Uterus (tissue), 4 donors: ENCODE data around the gene NCOR1. TPM values are rescaled to one million over a fixed set of nuclear protein-coding genes. Genes with fewer than 3 reads are reported as not detected.
A peak's percentile ranks its signal among the peaks of the same experiment; 100 is the strongest.
"Not testable (repeated sequence)": the region's sequence is repeated elsewhere in the genome, so short reads cannot be mapped to it uniquely, and the experiment has no call there.

Source experiments
- DNase-seq, 2 donors: peaks; one replicate each; pipeline ENCODE4 v3.0.0-alpha.2; 2019 to 2020
- H3K27ac ChIP-seq, 2 donors: fragments of 200-600 bp; sonication (generic); 1 replicate in 1 of 2; 2 replicates in 1 of 2; pipeline ENCODE4 v1.5.1; 2016 to 2018
- H3K27me3 ChIP-seq, 2 donors: fragments of 200-600 bp; sonication (generic); one replicate each; pipeline ENCODE4 v1.5.1; 2018 to 2019; ENCODE audit warnings: control low read depth in 1 of 2
- H3K36me3 ChIP-seq, 2 donors: fragments of 200-600 bp; sonication (generic); one replicate each; pipeline ENCODE4 v1.5.1; 2019; ENCODE audit warnings: control low read depth in 1 of 2
- H3K4me1 ChIP-seq, 2 donors: fragments of 200-600 bp; sonication (generic); one replicate each; pipeline ENCODE4 v1.5.1; 2018 to 2019; ENCODE audit warnings: control low read depth in 1 of 2
- H3K4me3 ChIP-seq, 2 donors: fragments of 200-600 bp; sonication (generic); 1 replicate in 1 of 2; 2 replicates in 1 of 2; pipeline ENCODE4 v1.5.1; 2018 to 2019; ENCODE audit warnings: mild to moderate bottlenecking in 1 of 2
- H3K9me3 ChIP-seq, 2 donors: fragments of 200-600 bp; sonication (generic); one replicate each; pipeline ENCODE4 v1.5.1; 2019; ENCODE audit warnings: control low read depth in 1 of 2
- CTCF ChIP-seq, 4 experiments: fragments of 200-600 bp in 2 of 4; fragments of 450-650 bp in 2 of 4; sonication (generic) in 2 of 4; IDR thresholded peaks; one replicate each; pipeline ENCODE4 v1.5.1; 2016 to 2019; ENCODE audit warnings: antibody characterized with exemption in 4 of 4, mild to moderate bottlenecking in 2 of 4, moderate library complexity in 1 of 4
- POLR2A ChIP-seq, 2 donors: fragments of 450-650 bp; IDR thresholded peaks; one replicate each; pipeline ENCODE4 v1.6.1; 2016; ENCODE audit warnings: antibody characterized with exemption in 2 of 2, mild to moderate bottlenecking in 1 of 2, moderate library complexity in 1 of 2
- intact Hi-C: fragments of 100-400 bp; cut with DNase I; formaldehyde crosslinking; loops from one replicate; pipeline ENCODE4 v1.15.1; 2023; ENCODE audit warnings: low total_unique reads
- total RNA-seq, 4 donors: library from RNA; depleted of rRNA in 3 of 4; stranded (reverse); fragments of >200 nt in 3 of 4; gene quantifications; one replicate each; pipeline versions ENCODE4 v1.1.0 to v1.2.4, GENCODE V29; 2014 to 2023
- donor health status: DM: yes; HTN: yes; CAD: no.

Gene NCOR1
- total RNA-seq, 4 donors from 2014 or later: 117 to 195 (median 147) TPM

GRCh38 chr17:16232391-16232790 lies 17.1 kb upstream of the NCOR1 start:
- Histone ChIP-seq H3K4me3 (no peak overlapping the region), H3K27ac (no peak overlapping the region), H3K4me1 (no peaks in the 10 kb centered on the region), H3K9me3 (no peaks in the 10 kb centered on the region), H3K27me3 (no peaks in the 10 kb centered on the region), H3K36me3 (no peaks in the 10 kb centered on the region)
- intact Hi-C loops: no loop called here
- DNase-seq: no peak
- TF ChIP-seq POLR2A (IDR thresholded peaks at IDR 0.05): no peak
- TF ChIP-seq CTCF (IDR thresholded peaks at IDR 0.05): no peak

GRCh38 chr17:16229912-16230561 lies 14.7 kb upstream of the NCOR1 start:
- H3K4me1 ChIP-seq, H3K36me3 ChIP-seq, H3K4me3 ChIP-seq, H3K27me3 ChIP-seq, H3K27ac ChIP-seq, H3K9me3 ChIP-seq, DNase-seq, intact Hi-C loops: not testable (repeated sequence)

GRCh38 chr17:16222406-16222805 lies 7.1 kb upstream of the NCOR1 start:
- H3K36me3 ChIP-seq: no peaks in the 10 kb centered on the region
- intact Hi-C loops: no loop called here
- no peak overlapping the region for H3K4me3 ChIP-seq
- H3K27me3 ChIP-seq: no peaks in the 10 kb centered on the region
- H3K4me1 ChIP-seq: no peaks in the 10 kb centered on the region
- no peaks in the 10 kb centered on the region for H3K9me3 ChIP-seq
- no peak for DNase-seq
- H3K27ac ChIP-seq: no peak overlapping the region
- TF ChIP-seq POLR2A (IDR thresholded peaks at IDR 0.05) (no peak), CTCF (IDR thresholded peaks at IDR 0.05) (no peak)

- Histone ChIP-seq H3K27ac (peak within 1 kb of the TSS; percentile 94 to 97), H3K4me3 (peak within 1 kb of the TSS; percentile 80 to 81), H3K9me3 (no peaks in the 10 kb centered on the region), H3K27me3 (no peaks in the 10 kb centered on the region), H3K36me3 (no peaks in the 10 kb centered on the region), H3K4me1 (peaks cover 4 to 6% of the 10 kb centered on the region in 2 donors)
- TF ChIP-seq CTCF (IDR thresholded peaks at IDR 0.05) (peak in 2 of 4 experiments; percentile 12 to 13), POLR2A (IDR thresholded peaks at IDR 0.05) (peak in 1 of 2 donors; percentile 32)
- intact Hi-C loops: no loop called here
- DNase-seq: peak; percentile 88
Observed at GRCh38 chr17:16217002-16217635, 1.8 kb upstream of the NCOR1 start, which contains the start of gene PIGL. Gene PIGL, plus strand, starts transcription at chr17:16217210. Its CDS starts 17 bp downstream, at chr17:16217227.

GRCh38 chr17:16216341-16217001 lies 1.1 kb upstream of the NCOR1 start:
- H3K9me3 ChIP-seq, intact Hi-C loops, H3K36me3 ChIP-seq, DNase-seq, H3K4me1 ChIP-seq, H3K27me3 ChIP-seq: not testable (repeated sequence)
- peak overlapping the region; percentile 94 to 97 for H3K27ac ChIP-seq
- peak overlapping the region; percentile 80 to 81 for H3K4me3 ChIP-seq

GRCh38 chr17:16215965-16216316 lies 607 bp upstream of the NCOR1 start:
- peak overlapping the region; percentile 79 to 81 for H3K4me3 ChIP-seq
- no peaks in the 10 kb centered on the region for H3K36me3 ChIP-seq
- DNase-seq: peak in 1 of 2 donors; percentile 36
- TF ChIP-seq POLR2A (IDR thresholded peaks at IDR 0.05): no peak
- no peak for TF ChIP-seq CTCF (IDR thresholded peaks at IDR 0.05)
- H3K9me3 ChIP-seq: no peaks in the 10 kb centered on the region
- intact Hi-C loops: no loop called here
- H3K27ac ChIP-seq: peak overlapping the region; percentile 94 to 97
- no peaks in the 10 kb centered on the region for H3K27me3 ChIP-seq
- H3K4me1 ChIP-seq: peaks cover 4 to 6% of the 10 kb centered on the region in 2 donors
